MM.1S (cell line): ENCODE results near the gene CCDC146.

Source experiments
- DNase-seq: peaks from one replicate; pipeline ENCODE4 v3.0.0-alpha.2; 2015
- H2AFZ ChIP-seq: fragments of 300-600 bp; sonication (generic); 2 replicates; pipeline ENCODE4 v1.6.0; 2016; ENCODE audit warnings: antibody characterized with exemption, low read length
- H3F3A ChIP-seq: fragments of 300-600 bp; sonication (generic); 2 replicates; pipeline ENCODE4 v1.6.1; 2016; ENCODE audit warnings: mild to moderate bottlenecking, antibody characterized with exemption, low read length, moderate library complexity, mixed read lengths; ENCODE audit not compliant: insufficient read depth
- H3K27ac ChIP-seq: fragments of 300-600 bp; sonication (generic); 2 replicates; pipeline ENCODE4 v1.5.1; 2016; ENCODE audit warnings: mild to moderate bottlenecking, low read length
- H3K27me3 ChIP-seq: fragments of 300-600 bp; sonication (generic); replicated peaks from 2 replicates; pipeline ENCODE4 v1.6.0; 2016; ENCODE audit warnings: low read length; ENCODE audit not compliant: insufficient read depth
- H3K36me3 ChIP-seq: fragments of 300-600 bp; sonication (generic); replicated peaks from 2 replicates; pipeline ENCODE4 v1.6.1; 2016; ENCODE audit warnings: mild to moderate bottlenecking, low read length, mixed read lengths; ENCODE audit not compliant: insufficient read depth
- H3K4me1 ChIP-seq: fragments of 300-600 bp; sonication (generic); 2 replicates; pipeline ENCODE4 v1.6.1; 2016; ENCODE audit warnings: low read length, mixed read lengths
- H3K4me2 ChIP-seq: fragments of 300-600 bp; sonication (generic); 2 replicates; pipeline ENCODE4 v1.6.0; 2016; ENCODE audit warnings: low read depth, low read length
- H3K4me3 ChIP-seq: fragments of 300-600 bp; sonication (generic); 2 replicates; pipeline ENCODE4 v1.5.1; 2016; ENCODE audit warnings: low read length, mixed read lengths
- H3K79me2 ChIP-seq: fragments of 300-600 bp; sonication (generic); 2 replicates; pipeline ENCODE4 v1.6.1; 2016; ENCODE audit warnings: mixed run types, low read length, mixed read lengths
- H3K9ac ChIP-seq: fragments of 300-600 bp; sonication (generic); 2 replicates; pipeline ENCODE4 v1.6.1; 2016; ENCODE audit warnings: low read length, mixed read lengths
- H3K9me2 ChIP-seq: fragments of 300-600 bp; sonication (generic); replicated peaks from 2 replicates; pipeline ENCODE4 v1.6.1; 2016; ENCODE audit warnings: mild to moderate bottlenecking, low read length, mixed read lengths; ENCODE audit not compliant: insufficient read depth
- H3K9me3 ChIP-seq: fragments of 300-600 bp; sonication (generic); replicated peaks from 2 replicates; pipeline ENCODE4 v1.6.1; 2016; ENCODE audit warnings: mild to moderate bottlenecking, low read length, mixed read lengths; ENCODE audit not compliant: insufficient read depth
- H4K20me1 ChIP-seq: fragments of 300-600 bp; sonication (generic); 2 replicates; pipeline ENCODE4 v1.6.1; 2016; ENCODE audit warnings: mild to moderate bottlenecking, low read length, moderate library complexity, mixed read lengths; ENCODE audit not compliant: insufficient read depth
- EZH2 ChIP-seq: fragments of 300-600 bp; sonication (generic); optimal IDR thresholded peaks from 2 replicates; pipeline ENCODE3; 2017; ENCODE audit warnings: low read depth, mild to moderate bottlenecking, antibody characterized with exemption, low read length, mixed read lengths
- EZH2phosphoT487 ChIP-seq: fragments of 300-600 bp; sonication (generic); IDR thresholded peaks from 2 replicates; pipeline ENCODE4 v1.6.1; 2018; ENCODE audit warnings: antibody characterized with exemption, low read length
- TF ChIP-seq, protein P1 (sequence below): fragments of 300-600 bp; sonication (generic); IDR thresholded peaks from 2 replicates; pipeline ENCODE4 v1.5.1; 2016; ENCODE audit warnings: antibody characterized with exemption, low read length, mixed read lengths

CCDC146 gene

GRCh38 chr7:77242554-77242953, 120.1 kb downstream of the CCDC146 start:
- no peak for DNase-seq
- TF ChIP-seq EZH2: no peak
- no peak for TF ChIP-seq EZH2phosphoT487
- TF ChIP-seq, protein P1, sequence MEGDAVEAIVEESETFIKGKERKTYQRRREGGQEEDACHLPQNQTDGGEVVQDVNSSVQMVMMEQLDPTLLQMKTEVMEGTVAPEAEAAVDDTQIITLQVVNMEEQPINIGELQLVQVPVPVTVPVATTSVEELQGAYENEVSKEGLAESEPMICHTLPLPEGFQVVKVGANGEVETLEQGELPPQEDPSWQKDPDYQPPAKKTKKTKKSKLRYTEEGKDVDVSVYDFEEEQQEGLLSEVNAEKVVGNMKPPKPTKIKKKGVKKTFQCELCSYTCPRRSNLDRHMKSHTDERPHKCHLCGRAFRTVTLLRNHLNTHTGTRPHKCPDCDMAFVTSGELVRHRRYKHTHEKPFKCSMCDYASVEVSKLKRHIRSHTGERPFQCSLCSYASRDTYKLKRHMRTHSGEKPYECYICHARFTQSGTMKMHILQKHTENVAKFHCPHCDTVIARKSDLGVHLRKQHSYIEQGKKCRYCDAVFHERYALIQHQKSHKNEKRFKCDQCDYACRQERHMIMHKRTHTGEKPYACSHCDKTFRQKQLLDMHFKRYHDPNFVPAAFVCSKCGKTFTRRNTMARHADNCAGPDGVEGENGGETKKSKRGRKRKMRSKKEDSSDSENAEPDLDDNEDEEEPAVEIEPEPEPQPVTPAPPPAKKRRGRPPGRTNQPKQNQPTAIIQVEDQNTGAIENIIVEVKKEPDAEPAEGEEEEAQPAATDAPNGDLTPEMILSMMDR: no peak
- Histone ChIP-seq H3K27me3 (no peaks in the 10 kb centered on the region), H3K9ac (no peak overlapping the region), H3F3A (no peaks in the 10 kb centered on the region), H3K4me1 (no peaks in the 10 kb centered on the region), H3K79me2 (no peaks in the 10 kb centered on the region), H3K27ac (no peak overlapping the region), H3K4me2 (no peak overlapping the region), H3K9me3 (no peaks in the 10 kb centered on the region), H3K4me3 (no peak overlapping the region), H4K20me1 (no peaks in the 10 kb centered on the region), H2AFZ (no peak overlapping the region), H3K9me2 (no peaks in the 10 kb centered on the region), H3K36me3 (no peaks in the 10 kb centered on the region)

DNA sequence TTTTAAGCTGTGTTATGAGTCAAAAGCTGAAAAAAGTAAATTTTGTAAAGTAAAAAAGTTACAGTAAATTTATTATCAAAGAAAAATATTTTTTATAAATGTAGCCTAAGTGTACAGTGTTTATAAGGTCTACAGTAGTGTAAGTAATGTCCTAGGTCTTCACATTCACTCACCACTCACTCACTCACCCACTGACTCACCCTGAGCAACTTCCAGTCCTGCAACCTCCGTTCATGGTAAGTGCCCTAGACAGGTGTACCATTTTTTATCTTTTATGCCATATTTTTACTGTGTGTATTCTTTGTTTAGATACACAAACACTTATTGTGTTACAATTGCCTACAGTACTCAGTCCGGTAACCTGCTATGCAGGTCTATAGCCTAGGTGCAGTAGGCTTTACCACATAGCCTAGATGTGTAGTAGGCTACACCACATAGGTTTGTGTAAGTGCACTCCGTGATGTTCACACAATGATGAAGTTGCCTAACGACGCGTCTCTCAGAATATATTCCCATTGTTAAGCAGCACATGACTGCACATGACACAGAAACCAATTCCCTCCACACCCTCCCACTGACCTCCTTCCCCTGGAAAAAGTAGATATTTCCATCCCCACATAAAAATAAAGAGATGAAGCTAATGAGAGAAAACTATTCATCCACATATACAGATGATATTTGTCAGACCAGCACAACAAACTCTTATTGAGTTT, 122.0 kb downstream of the CCDC146 start:
- no peak overlapping the region for H3K4me2 ChIP-seq
- no peaks in the 10 kb centered on the region for H3K4me1 ChIP-seq
- H3F3A ChIP-seq: no peaks in the 10 kb centered on the region
- TF ChIP-seq EZH2phosphoT487: no peak
- TF ChIP-seq EZH2: no peak
- TF ChIP-seq, protein P1: no peak
- H3K9me3 ChIP-seq: no peaks in the 10 kb centered on the region
- no peaks in the 10 kb centered on the region for H3K27me3 ChIP-seq
- no peak overlapping the region for H3K27ac ChIP-seq
- no peak overlapping the region for H3K4me3 ChIP-seq
- no peaks in the 10 kb centered on the region for H3K79me2 ChIP-seq
- no peaks in the 10 kb centered on the region for H3K36me3 ChIP-seq
- no peak overlapping the region for H3K9ac ChIP-seq
- DNase-seq: no peak
- no peaks in the 10 kb centered on the region for H3K9me2 ChIP-seq
- no peaks in the 10 kb centered on the region for H4K20me1 ChIP-seq
- no peak overlapping the region for H2AFZ ChIP-seq

DNA sequence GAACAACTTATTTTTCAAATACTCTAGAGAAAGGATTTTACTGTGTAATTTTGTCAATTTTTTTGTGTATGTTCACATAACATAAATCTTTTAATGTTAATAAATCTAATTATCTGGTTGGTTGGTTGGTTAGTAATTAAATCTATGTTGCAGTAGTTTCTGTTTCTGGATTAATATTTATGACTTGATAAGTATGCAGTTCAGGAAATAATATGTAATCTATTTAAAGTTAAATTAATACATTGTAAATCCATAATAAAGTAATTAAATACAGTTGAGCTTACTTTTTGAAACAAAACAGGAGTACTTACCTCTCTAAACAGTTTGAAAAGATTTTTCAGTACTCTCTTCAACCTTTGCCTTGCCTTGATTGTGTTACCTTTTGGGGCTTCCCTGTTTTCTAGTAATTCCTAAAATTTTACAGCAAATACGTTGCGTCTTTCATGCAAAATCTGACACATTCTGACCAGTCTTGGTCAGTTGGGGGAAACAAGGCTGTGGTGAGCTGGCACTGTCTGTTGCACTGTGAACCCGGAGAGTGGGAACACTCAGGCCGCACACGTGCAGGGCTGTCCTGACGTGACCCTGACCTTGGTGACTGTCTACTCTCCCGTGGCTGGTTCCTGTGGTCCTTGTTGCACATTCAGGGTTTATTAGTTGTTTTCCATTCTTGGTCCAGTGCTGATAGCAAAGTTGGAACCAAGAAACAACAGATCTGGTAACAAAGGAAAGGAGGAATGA, 122.8 kb downstream of the CCDC146 start:
- Histone ChIP-seq H3K4me2 (no peak overlapping the region), H3K36me3 (no peaks in the 10 kb centered on the region), H3K9ac (no peak overlapping the region), H3K79me2 (no peaks in the 10 kb centered on the region), H3K4me1 (no peaks in the 10 kb centered on the region), H2AFZ (no peak overlapping the region), H3F3A (no peaks in the 10 kb centered on the region), H4K20me1 (no peaks in the 10 kb centered on the region), H3K27me3 (no peaks in the 10 kb centered on the region), H3K9me3 (no peaks in the 10 kb centered on the region), H3K9me2 (no peaks in the 10 kb centered on the region), H3K4me3 (no peak overlapping the region), H3K27ac (no peak overlapping the region)
- TF ChIP-seq, protein P1: no peak
- TF ChIP-seq EZH2: no peak
- TF ChIP-seq EZH2phosphoT487: no peak
- no peak for DNase-seq
